ENCODE measurements around the gene DISP2.

The DISP2 gene

GRCh38 chr15:40427188-40427587, 69.2 kb downstream of the DISP2 start (continued):
- TF ChIP-seq ZNF8 (CRISPR knock-in tag; IDR thresholded peaks at IDR 0.05) = no peak
- TF ChIP-seq, protein P1, sequence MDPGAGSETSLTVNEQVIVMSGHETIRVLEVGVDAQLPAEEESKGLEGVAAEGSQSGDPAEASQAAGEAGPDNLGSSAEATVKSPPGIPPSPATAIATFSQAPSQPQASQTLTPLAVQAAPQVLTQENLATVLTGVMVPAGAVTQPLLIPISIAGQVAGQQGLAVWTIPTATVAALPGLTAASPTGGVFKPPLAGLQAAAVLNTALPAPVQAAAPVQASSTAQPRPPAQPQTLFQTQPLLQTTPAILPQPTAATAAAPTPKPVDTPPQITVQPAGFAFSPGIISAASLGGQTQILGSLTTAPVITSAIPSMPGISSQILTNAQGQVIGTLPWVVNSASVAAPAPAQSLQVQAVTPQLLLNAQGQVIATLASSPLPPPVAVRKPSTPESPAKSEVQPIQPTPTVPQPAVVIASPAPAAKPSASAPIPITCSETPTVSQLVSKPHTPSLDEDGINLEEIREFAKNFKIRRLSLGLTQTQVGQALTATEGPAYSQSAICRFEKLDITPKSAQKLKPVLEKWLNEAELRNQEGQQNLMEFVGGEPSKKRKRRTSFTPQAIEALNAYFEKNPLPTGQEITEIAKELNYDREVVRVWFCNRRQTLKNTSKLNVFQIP (CRISPR knock-in tag; IDR thresholded peaks at IDR 0.05; ENCODE audit: borderline replicate concordance, low read depth) = no peak

DNA sequence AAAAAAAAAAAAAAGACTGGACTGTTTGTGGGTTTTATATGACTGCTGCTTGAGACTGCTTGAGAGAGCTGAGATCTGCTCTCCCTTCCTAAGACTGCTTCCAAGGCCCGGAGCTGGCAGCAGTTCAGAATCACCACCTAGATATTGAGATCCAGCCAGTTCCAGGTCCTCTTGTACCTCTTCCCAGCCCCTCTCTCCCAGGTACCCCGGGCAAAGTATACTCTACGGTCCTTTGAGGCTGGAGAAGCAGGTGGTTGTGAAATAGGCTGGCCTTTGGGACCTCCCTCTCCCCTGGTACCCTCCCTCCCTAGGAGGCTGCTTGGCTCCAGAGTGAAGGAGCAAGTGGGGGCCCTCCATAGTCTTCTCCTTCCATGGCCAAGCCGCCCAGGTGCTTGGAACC, 70.2 kb downstream of the DISP2 start:
- TF ChIP-seq ZNF8 (CRISPR knock-in tag; IDR thresholded peaks at IDR 0.05) (no peak), RARB (CRISPR knock-in tag; IDR thresholded peaks at IDR 0.05) (no peak), TSHZ2 (CRISPR knock-in tag; IDR thresholded peaks at IDR 0.05) (no peak)
- no peak for ATAC-seq

Measured in SK-N-SH treated with all-trans-retinoic acid at 6 μM for 48 hours (cell line).